Measurements from ENCODE around the gene ZNF195.
"Not testable (repeated sequence)": the region's sequence is repeated elsewhere in the genome, so short reads cannot be mapped to it uniquely, and the experiment has no call there.

The ZNF195 gene

DNA sequence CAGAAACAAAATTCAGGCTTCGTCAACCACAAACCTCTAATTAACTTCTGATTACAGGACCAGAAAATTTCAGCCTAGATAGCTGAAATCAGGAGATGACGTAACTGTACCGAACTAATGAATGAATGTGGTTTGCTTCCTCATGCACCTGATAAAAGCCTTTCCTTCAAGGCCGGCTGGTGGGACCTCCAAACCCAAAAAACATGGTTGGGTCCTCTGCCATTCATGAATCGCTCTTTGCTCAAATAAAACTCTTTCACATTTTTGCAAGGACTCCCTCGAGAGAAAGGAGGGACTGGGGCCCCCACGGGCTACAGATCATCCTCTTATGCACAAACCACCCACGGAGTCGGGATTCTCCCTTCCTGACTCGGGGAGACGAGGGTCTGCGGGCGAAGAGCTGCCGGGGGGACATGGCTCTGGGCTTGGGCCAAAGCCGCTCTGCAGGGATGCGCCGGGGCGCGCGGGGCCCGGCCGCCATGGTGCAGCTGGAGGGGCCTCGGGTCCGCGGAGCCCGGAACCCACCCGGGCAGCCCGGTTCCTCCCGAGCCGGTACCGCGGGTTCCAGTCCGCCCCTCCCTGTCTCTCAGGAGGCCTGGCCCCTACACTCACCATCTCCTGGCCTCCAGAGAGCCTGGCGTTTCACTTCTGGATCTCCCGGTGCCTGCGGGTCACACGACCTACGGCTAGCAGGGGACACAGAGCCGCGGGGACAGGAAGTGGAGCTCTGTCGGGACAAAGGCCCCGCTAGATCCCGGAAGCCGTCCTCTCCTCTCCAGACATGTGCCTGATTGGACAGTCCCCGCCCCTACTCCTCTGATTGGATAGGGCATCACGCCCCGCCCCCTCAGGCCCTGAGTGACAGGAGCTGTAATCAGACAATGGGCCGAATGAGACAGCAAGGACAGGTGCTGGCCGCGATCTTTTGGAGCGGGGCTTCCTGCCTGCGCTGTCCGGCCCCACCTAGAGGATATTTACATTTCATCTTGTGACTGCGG is at the start of gene ZNF195:
TSS of gene ZNF195 (minus strand) at position 721 of the 998 bp plus-strand sequence. CDS start at position 615, 106 bp downstream.
- H3K9me3 ChIP-seq (ENCODE audit: insufficient read depth, low read depth, low read length): no peaks in the 10 kb centered on the region
- peaks cover 56% of the 10 kb centered on the region for H3K36me3 ChIP-seq (ENCODE audit: insufficient read depth, low read depth, low read length)
- H3K4me3 ChIP-seq (ENCODE audit: low read length): peak within 1 kb of the TSS; percentile 81
- peaks cover 36% of the 10 kb centered on the region for H3K4me1 ChIP-seq (ENCODE audit: insufficient read depth, low read length)
- H3K9ac ChIP-seq (ENCODE audit: low read depth, low read length): peak within 1 kb of the TSS; percentile 99
- H3K27ac ChIP-seq (ENCODE audit: low read length): peak within 1 kb of the TSS; percentile 92
- H3K27me3 ChIP-seq (ENCODE audit: insufficient read depth, low read length): no peaks in the 10 kb centered on the region

- not testable (repeated sequence) for H3K9ac ChIP-seq (ENCODE audit: low read depth, low read length); H3K27ac ChIP-seq (ENCODE audit: low read length); H3K9me3 ChIP-seq (ENCODE audit: insufficient read depth, low read depth, low read length); H3K4me1 ChIP-seq (ENCODE audit: insufficient read depth, low read length); H3K36me3 ChIP-seq (ENCODE audit: insufficient read depth, low read depth, low read length); H3K4me3 ChIP-seq (ENCODE audit: low read length); H3K27me3 ChIP-seq (ENCODE audit: insufficient read depth, low read length)
Observed at GRCh38 chr11:3428076-3428475, 49.1 kb upstream of the ZNF195 start.

DNA sequence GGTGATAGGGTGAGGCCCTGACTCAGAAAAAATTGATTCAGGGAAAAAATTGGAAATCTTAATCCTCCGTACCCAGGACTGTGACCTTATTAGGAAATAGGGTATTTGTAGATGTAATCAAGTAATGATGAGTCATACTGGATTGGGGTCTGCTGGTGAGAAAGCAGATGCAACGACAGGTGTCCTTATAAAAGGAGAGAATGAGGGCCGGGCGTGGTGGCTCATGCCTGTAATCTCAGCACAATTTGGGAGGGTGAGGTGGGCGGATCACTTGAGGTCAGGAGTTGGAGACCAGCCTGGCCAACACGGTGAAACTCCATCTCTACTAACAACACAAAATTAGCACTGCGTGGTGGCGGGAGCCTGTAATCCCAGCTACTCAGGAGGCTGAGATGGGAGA is 47.6 kb upstream of the ZNF195 start:
- H3K9ac ChIP-seq (ENCODE audit: low read depth, low read length); H3K4me1 ChIP-seq (ENCODE audit: insufficient read depth, low read length); H3K4me3 ChIP-seq (ENCODE audit: low read length); H3K36me3 ChIP-seq (ENCODE audit: insufficient read depth, low read depth, low read length); H3K27me3 ChIP-seq (ENCODE audit: insufficient read depth, low read length); H3K27ac ChIP-seq (ENCODE audit: low read length); H3K9me3 ChIP-seq (ENCODE audit: insufficient read depth, low read depth, low read length): not testable (repeated sequence)

GRCh38 chr11:3423928-3424327 is 45.0 kb upstream of the ZNF195 start:
- not testable (repeated sequence) for H3K36me3 ChIP-seq (ENCODE audit: insufficient read depth, low read depth, low read length); H3K27ac ChIP-seq (ENCODE audit: low read length); H3K27me3 ChIP-seq (ENCODE audit: insufficient read depth, low read length); H3K9me3 ChIP-seq (ENCODE audit: insufficient read depth, low read depth, low read length); H3K9ac ChIP-seq (ENCODE audit: low read depth, low read length); H3K4me1 ChIP-seq (ENCODE audit: insufficient read depth, low read length)
- H3K4me3 ChIP-seq (ENCODE audit: low read length): peak overlapping the region; percentile 57; the same call in 1 of the 2 replicates

- not testable (repeated sequence) for H3K27me3 ChIP-seq (ENCODE audit: insufficient read depth, low read length); H3K27ac ChIP-seq (ENCODE audit: low read length); H3K4me1 ChIP-seq (ENCODE audit: insufficient read depth, low read length); H3K36me3 ChIP-seq (ENCODE audit: insufficient read depth, low read depth, low read length); H3K9me3 ChIP-seq (ENCODE audit: insufficient read depth, low read depth, low read length)
- peak overlapping the region; percentile 32; the same call in 1 of the 2 replicates for H3K9ac ChIP-seq (ENCODE audit: low read depth, low read length)
- peak overlapping the region; percentile 57; the same call in 1 of the 2 replicates for H3K4me3 ChIP-seq (ENCODE audit: low read length)
Observed at GRCh38 chr11:3423138-3423731, 44.3 kb upstream of the ZNF195 start.

GRCh38 chr11:3422380-3423137 is 43.6 kb upstream of the ZNF195 start:
- H3K9me3 ChIP-seq (ENCODE audit: insufficient read depth, low read depth, low read length); H3K27ac ChIP-seq (ENCODE audit: low read length); H3K36me3 ChIP-seq (ENCODE audit: insufficient read depth, low read depth, low read length); H3K4me1 ChIP-seq (ENCODE audit: insufficient read depth, low read length); H3K27me3 ChIP-seq (ENCODE audit: insufficient read depth, low read length): not testable (repeated sequence)
- peak overlapping the region; percentile 80; the same call in 1 of the 2 replicates for H3K9ac ChIP-seq (ENCODE audit: low read depth, low read length)
- H3K4me3 ChIP-seq (ENCODE audit: low read length): peak overlapping the region; percentile 84; the same call in 1 of the 2 replicates

GRCh38 chr11:3421608-3422379 is 42.8 kb upstream of the ZNF195 start:
- H3K36me3 ChIP-seq (ENCODE audit: insufficient read depth, low read depth, low read length); H3K27ac ChIP-seq (ENCODE audit: low read length); H3K27me3 ChIP-seq (ENCODE audit: insufficient read depth, low read length); H3K9me3 ChIP-seq (ENCODE audit: insufficient read depth, low read depth, low read length); H3K4me1 ChIP-seq (ENCODE audit: insufficient read depth, low read length): not testable (repeated sequence)
- Histone ChIP-seq H3K9ac (ENCODE audit: low read depth, low read length) (peak overlapping the region; percentile 80; the same call in 1 of the 2 replicates), H3K4me3 (ENCODE audit: low read length) (peak overlapping the region; percentile 84)

DNA sequence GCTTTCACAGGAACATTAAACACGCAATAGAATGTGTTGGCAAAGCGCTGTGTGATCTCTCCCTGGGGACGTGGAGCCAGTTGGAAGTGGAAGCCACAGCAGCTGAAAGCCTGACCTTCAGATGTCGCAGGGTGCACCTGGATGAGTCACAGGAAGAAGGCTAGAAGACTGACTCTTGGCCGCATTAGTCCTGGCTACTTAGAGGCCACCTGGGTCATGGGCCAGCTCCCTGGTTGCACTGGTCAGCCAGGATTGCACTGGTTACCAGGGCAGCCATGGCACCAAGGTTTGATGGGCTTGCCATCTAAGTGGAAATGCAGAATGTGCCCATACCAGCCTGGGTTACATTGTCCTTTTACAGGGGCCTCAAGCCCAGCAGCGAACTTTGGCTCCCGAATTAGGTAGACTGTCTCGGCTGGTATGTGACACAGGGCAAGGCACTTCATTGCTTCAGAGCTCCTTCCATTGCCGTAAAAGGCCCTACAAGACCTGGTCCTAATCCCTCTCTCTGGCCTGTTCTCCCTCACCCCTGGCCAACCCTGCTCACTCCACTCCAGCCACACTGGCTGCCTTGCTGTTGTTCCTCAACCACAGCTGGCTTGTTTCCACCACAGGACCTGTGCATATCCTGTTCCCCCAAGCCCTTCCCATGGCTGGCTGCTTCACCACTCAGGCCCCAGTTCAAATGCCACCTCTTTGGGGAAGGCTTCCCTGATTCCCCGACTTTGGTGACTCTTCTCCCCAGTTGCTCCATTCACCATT is 41.5 kb upstream of the ZNF195 start:
- H3K4me3 ChIP-seq (ENCODE audit: low read length); H3K36me3 ChIP-seq (ENCODE audit: insufficient read depth, low read depth, low read length); H3K9ac ChIP-seq (ENCODE audit: low read depth, low read length); H3K4me1 ChIP-seq (ENCODE audit: insufficient read depth, low read length); H3K27ac ChIP-seq (ENCODE audit: low read length); H3K27me3 ChIP-seq (ENCODE audit: insufficient read depth, low read length); H3K9me3 ChIP-seq (ENCODE audit: insufficient read depth, low read depth, low read length): not testable (repeated sequence)

GRCh38 chr11:3419496-3419895 is 40.5 kb upstream of the ZNF195 start:
- H3K9me3 ChIP-seq (ENCODE audit: insufficient read depth, low read depth, low read length); H3K4me3 ChIP-seq (ENCODE audit: low read length); H3K27ac ChIP-seq (ENCODE audit: low read length); H3K36me3 ChIP-seq (ENCODE audit: insufficient read depth, low read depth, low read length); H3K4me1 ChIP-seq (ENCODE audit: insufficient read depth, low read length); H3K27me3 ChIP-seq (ENCODE audit: insufficient read depth, low read length); H3K9ac ChIP-seq (ENCODE audit: low read depth, low read length): not testable (repeated sequence)

DNA sequence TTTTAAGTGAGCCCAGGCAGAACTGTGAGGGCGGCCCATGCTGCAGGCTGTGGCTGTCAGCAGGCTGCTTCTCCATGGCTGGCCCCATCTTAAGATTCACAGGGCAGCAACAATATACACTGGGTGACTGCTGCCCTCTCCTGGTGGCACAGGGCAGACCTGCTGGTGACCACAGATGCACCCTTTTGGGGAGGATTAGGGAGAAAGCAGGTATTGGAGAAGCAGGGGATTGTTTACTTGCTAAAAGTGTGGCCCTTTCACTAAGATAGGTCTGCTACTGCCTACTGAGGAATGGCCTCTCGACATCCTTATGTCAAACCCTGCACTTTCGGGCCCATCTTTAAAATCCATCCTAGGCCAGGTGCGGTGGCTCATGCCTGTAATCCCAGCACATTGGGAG is 38.1 kb upstream of the ZNF195 start:
- not testable (repeated sequence) for H3K4me3 ChIP-seq (ENCODE audit: low read length); H3K9me3 ChIP-seq (ENCODE audit: insufficient read depth, low read depth, low read length); H3K27ac ChIP-seq (ENCODE audit: low read length); H3K36me3 ChIP-seq (ENCODE audit: insufficient read depth, low read depth, low read length); H3K9ac ChIP-seq (ENCODE audit: low read depth, low read length); H3K27me3 ChIP-seq (ENCODE audit: insufficient read depth, low read length); H3K4me1 ChIP-seq (ENCODE audit: insufficient read depth, low read length)
